ENCODE measurements around the gene MS4A18.

MS4A18 gene

GRCh38 chr11:60706931-60707330, 17.6 kb upstream of the MS4A18 start:
- TF ChIP-seq NFIC (IDR thresholded peaks at IDR 0.05) (no peak), TEAD4 (IDR thresholded peaks at IDR 0.05) (no peak), EGR1 (IDR thresholded peaks at IDR 0.05) (no peak), FOXM1 (IDR thresholded peaks at IDR 0.05; ENCODE audit: borderline replicate concordance, low read depth) (no peak), CREB1 (IDR thresholded peaks at IDR 0.05; ENCODE audit: low read depth) (no peak), YY1 (IDR thresholded peaks at IDR 0.05; ENCODE audit: low read depth) (no peak), RAD21 (IDR thresholded peaks at IDR 0.05; ENCODE audit: low read depth) (no peak)
- TF ChIP-seq, protein P1, sequence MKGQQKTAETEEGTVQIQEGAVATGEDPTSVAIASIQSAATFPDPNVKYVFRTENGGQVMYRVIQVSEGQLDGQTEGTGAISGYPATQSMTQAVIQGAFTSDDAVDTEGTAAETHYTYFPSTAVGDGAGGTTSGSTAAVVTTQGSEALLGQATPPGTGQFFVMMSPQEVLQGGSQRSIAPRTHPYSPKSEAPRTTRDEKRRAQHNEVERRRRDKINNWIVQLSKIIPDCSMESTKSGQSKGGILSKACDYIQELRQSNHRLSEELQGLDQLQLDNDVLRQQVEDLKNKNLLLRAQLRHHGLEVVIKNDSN (IDR thresholded peaks at IDR 0.05): no peak

- no peak for TF ChIP-seq TCF12 (IDR thresholded peaks at IDR 0.05; ENCODE audit: low read depth)
- TF ChIP-seq TAF1 (IDR thresholded peaks at IDR 0.05; ENCODE audit: low read depth): no peak
- no peak for TF ChIP-seq EGR1 (IDR thresholded peaks at IDR 0.05)
- no peak for TF ChIP-seq FOXM1 (IDR thresholded peaks at IDR 0.05; ENCODE audit: borderline replicate concordance, low read depth)
- no peak for TF ChIP-seq NFIC (IDR thresholded peaks at IDR 0.05)
- TF ChIP-seq, protein P2, sequence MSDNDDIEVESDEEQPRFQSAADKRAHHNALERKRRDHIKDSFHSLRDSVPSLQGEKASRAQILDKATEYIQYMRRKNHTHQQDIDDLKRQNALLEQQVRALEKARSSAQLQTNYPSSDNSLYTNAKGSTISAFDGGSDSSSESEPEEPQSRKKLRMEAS (IDR thresholded peaks at IDR 0.05): no peak
- TF ChIP-seq RAD21 (IDR thresholded peaks at IDR 0.05; ENCODE audit: low read depth): no peak
- TF ChIP-seq, protein P1 (IDR thresholded peaks at IDR 0.05): no peak
- no peak for TF ChIP-seq CREB1 (IDR thresholded peaks at IDR 0.05; ENCODE audit: low read depth)
- TF ChIP-seq CEBPB (IDR thresholded peaks at IDR 0.05): no peak
- TF ChIP-seq YY1 (IDR thresholded peaks at IDR 0.05; ENCODE audit: low read depth): no peak
- TF ChIP-seq REST (IDR thresholded peaks at IDR 0.05; ENCODE audit: low read depth): no peak
- TF ChIP-seq TEAD4 (IDR thresholded peaks at IDR 0.05): no peak
- TF ChIP-seq ZBTB7A (IDR thresholded peaks at IDR 0.05; ENCODE audit: low read depth): no peak
These were observed 14.0 kb upstream of the MS4A18 start for GRCh38 chr11:60710482-60710881.

- TF ChIP-seq EP300 (IDR thresholded peaks at IDR 0.05; ENCODE audit: borderline replicate concordance) (no peak), EGR1 (IDR thresholded peaks at IDR 0.05) (no peak)
- TF ChIP-seq, protein P1 (IDR thresholded peaks at IDR 0.05): no peak
These were observed 13.2 kb upstream of the MS4A18 start for GRCh38 chr11:60711276-60711675.

DNA sequence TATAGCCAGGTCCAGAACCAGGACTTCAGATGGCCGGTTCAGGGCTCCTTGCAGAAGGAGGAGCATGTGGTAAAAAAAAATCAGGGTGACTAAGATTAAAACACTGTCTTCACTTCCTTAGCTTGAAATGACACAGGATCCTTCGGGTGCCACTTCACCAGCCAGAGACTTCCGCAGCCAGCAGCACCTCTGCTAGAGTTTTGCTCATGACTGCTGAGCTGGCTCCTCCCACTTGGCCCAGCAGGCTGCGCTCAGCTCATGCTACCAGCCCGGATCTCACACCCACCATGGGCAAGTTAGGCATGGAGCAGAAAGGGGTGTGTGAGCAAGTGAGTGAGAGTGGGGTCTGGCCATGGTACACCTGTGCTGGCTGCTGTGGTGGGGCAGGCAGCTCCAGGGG, 6.6 kb upstream of the MS4A18 start:
- no peak for TF ChIP-seq CREB1 (IDR thresholded peaks at IDR 0.05; ENCODE audit: low read depth)
- no peak for TF ChIP-seq REST (IDR thresholded peaks at IDR 0.05; ENCODE audit: low read depth)
- TF ChIP-seq CEBPB (IDR thresholded peaks at IDR 0.05): no peak
- TF ChIP-seq NFIC (IDR thresholded peaks at IDR 0.05): no peak
- no peak for TF ChIP-seq TAF1 (IDR thresholded peaks at IDR 0.05; ENCODE audit: low read depth)
- no peak for TF ChIP-seq TCF12 (IDR thresholded peaks at IDR 0.05; ENCODE audit: low read depth)
- TF ChIP-seq, protein P1 (IDR thresholded peaks at IDR 0.05): no peak
- TF ChIP-seq FOXM1 (IDR thresholded peaks at IDR 0.05; ENCODE audit: borderline replicate concordance, low read depth): no peak
- TF ChIP-seq, protein P2 (IDR thresholded peaks at IDR 0.05): no peak
- TF ChIP-seq TEAD4 (IDR thresholded peaks at IDR 0.05): no peak
- no peak for TF ChIP-seq EGR1 (IDR thresholded peaks at IDR 0.05)
- no peak for TF ChIP-seq EP300 (IDR thresholded peaks at IDR 0.05; ENCODE audit: borderline replicate concordance)
- no peak for TF ChIP-seq ZBTB7A (IDR thresholded peaks at IDR 0.05; ENCODE audit: low read depth)

DNA sequence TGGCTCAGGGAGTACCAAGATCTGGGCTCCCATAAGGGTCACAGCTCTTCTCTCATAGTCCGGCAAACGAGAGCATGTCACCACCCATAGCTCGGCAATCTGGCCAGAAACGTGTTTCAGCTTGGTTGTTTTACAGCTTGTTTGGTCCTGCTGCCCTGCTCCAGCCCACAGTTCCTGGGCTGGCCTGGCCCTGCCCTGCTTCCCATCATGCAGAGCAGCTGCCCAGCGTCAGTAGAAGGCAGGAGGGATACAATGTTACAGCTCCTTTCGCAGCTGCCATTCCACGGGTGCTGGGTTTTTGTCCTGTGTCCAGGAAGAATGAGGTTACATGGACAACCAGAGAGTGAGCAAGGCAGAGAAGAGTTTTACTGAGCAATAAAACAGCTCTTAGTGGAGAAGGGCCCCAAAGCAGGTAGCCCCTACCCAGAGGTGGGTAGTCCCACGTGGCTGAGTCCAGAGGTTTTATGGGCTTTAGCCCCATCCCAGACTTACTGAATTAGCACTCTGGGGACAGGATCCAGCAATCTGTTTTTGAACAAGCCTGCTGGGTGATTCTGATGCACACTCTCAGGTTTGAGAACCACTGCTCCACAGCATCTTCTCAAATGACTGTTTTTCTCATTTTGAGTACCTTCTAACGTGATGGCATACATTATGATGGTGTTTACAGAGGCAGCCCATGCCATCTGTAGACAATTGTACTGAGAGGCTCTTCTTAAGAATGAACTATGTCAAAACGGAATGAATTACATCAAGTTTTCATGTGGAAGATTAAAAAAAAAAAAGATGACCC, 5.8 kb upstream of the MS4A18 start:
- no peak for TF ChIP-seq ZBTB7A (IDR thresholded peaks at IDR 0.05; ENCODE audit: low read depth)
- no peak for TF ChIP-seq TEAD4 (IDR thresholded peaks at IDR 0.05)
- TF ChIP-seq TCF12 (IDR thresholded peaks at IDR 0.05; ENCODE audit: low read depth): no peak
- TF ChIP-seq FOXM1 (IDR thresholded peaks at IDR 0.05; ENCODE audit: borderline replicate concordance, low read depth): no peak
- TF ChIP-seq EGR1 (IDR thresholded peaks at IDR 0.05): no peak
- TF ChIP-seq NFIC (IDR thresholded peaks at IDR 0.05): no peak

Measured in Ishikawa (cell line).